HepG2 (cell line): Measurements from ENCODE around the gene ATP9A. TPM values are rescaled to one million over a fixed set of nuclear protein-coding genes. Genes with fewer than 3 reads are reported as not detected.
A peak's percentile ranks its signal among the peaks of the same experiment; 100 is the strongest.

ENCODE experiments used
- E2F1 ChIP-seq: sonication (generic); formaldehyde crosslinking; IDR thresholded peaks from 2 replicates; pipeline ENCODE4 v1.5.0; 2020; ENCODE audit warnings: missing genetic modification reagents
- EZH2 ChIP-seq: conservative IDR thresholded peaks from 2 replicates; pipeline ENCODE4 v1.6.1; 2012; ENCODE audit warnings: mild to moderate bottlenecking, low read depth, low read length, moderate library complexity
- GFI1 ChIP-seq: sonication (generic); formaldehyde crosslinking; IDR thresholded peaks from 2 replicates; pipeline ENCODE4 v1.5.0; 2020; ENCODE audit warnings: missing genetic modification reagents, mild to moderate bottlenecking, borderline replicate concordance
- GTF2F1 ChIP-seq: fragments of 150-350 bp; IDR thresholded peaks from 2 replicates; pipeline ENCODE4 v1.6.1; 2014; ENCODE audit warnings: low read length
- MAX ChIP-seq: IDR thresholded peaks from 2 replicates; pipeline ENCODE4 v1.6.1; 2012; ENCODE audit warnings: inconsistent platforms
- POGK ChIP-seq: sonication (generic); formaldehyde crosslinking; conservative IDR thresholded peaks from 2 replicates; pipeline ENCODE4 v1.8.0; 2022; ENCODE audit warnings: mild to moderate bottlenecking, moderate library complexity, missing genetic modification reagents
- RXRA ChIP-seq: sonication (generic); formaldehyde crosslinking; IDR thresholded peaks from 2 replicates; pipeline ENCODE4 v1.5.1; 2020; ENCODE audit warnings: missing genetic modification reagents
- SAP130 ChIP-seq: IDR thresholded peaks from 2 replicates; pipeline ENCODE4 v1.6.1; 2016; ENCODE audit warnings: low read depth
- TMF1 ChIP-seq: sonication (generic); formaldehyde crosslinking; IDR thresholded peaks from 2 replicates; pipeline ENCODE4 v1.8.1; 2022; ENCODE audit warnings: low read depth, missing genetic modification reagents
- TOE1 ChIP-seq: sonication (generic); formaldehyde crosslinking; IDR thresholded peaks from 2 replicates; pipeline ENCODE4 v1.4.0; 2020; ENCODE audit warnings: mild to moderate bottlenecking, missing genetic modification reagents
- ZNF33A ChIP-seq: sonication (generic); formaldehyde crosslinking; IDR thresholded peaks from 2 replicates; pipeline ENCODE4 v1.5.1; 2020; ENCODE audit warnings: missing genetic modification reagents, mild to moderate bottlenecking, moderate library complexity, borderline replicate concordance
- ZNF33B ChIP-seq: sonication (generic); formaldehyde crosslinking; IDR thresholded peaks from 2 replicates; pipeline ENCODE4 v1.5.1; 2020; ENCODE audit warnings: mild to moderate bottlenecking, missing genetic modification reagents
- ZNF44 ChIP-seq: sonication (generic); formaldehyde crosslinking; IDR thresholded peaks from 2 replicates; pipeline ENCODE4 v1.5.1; 2020; ENCODE audit warnings: mild to moderate bottlenecking, missing genetic modification reagents
- ZNF552 ChIP-seq: sonication (generic); formaldehyde crosslinking; IDR thresholded peaks from 2 replicates; pipeline ENCODE4 v1.9.0; 2022; ENCODE audit warnings: missing genetic modification reagents, mild to moderate bottlenecking, borderline replicate concordance
- ZNF558 ChIP-seq: sonication (generic); formaldehyde crosslinking; IDR thresholded peaks from 2 replicates; pipeline ENCODE4 v1.9.0; 2022; ENCODE audit warnings: mild to moderate bottlenecking, missing genetic modification reagents, borderline replicate concordance
- ZNF572 ChIP-seq: sonication (generic); formaldehyde crosslinking; IDR thresholded peaks from 2 replicates; pipeline ENCODE4 v1.5.1; 2020; ENCODE audit warnings: mild to moderate bottlenecking, missing genetic modification reagents
- ZNF691 ChIP-seq: sonication (generic); formaldehyde crosslinking; IDR thresholded peaks from 2 replicates; pipeline ENCODE4 v1.4.0; 2020; ENCODE audit warnings: missing genetic modification reagents, low read depth, mild to moderate bottlenecking, borderline replicate concordance
- polyA plus RNA-seq, 8 experiments: library from polyadenylated mRNA; depleted of rRNA in 3 of 8; stranded (reverse) in 7 of 8; unstranded in 1 of 8; fragments of >200 nt; fragmentation: Illumina TruSeq in 4 of 8; extraction: Trizol in 4 of 8; gene quantifications; 2 replicates each; pipeline versions ENCODE4 v1.2.1 to v1.2.3, GENCODE V29; 2011 to 2016; ENCODE audit warnings: low read depth in 4 of 8, missing spikeins in 1 of 8, mixed read lengths in 1 of 8; ENCODE audit not compliant: insufficient read depth in 1 of 8
- total RNA-seq, 5 experiments: library from RNA; depleted of rRNA; stranded (reverse); fragments of >200 nt; fragmentation: Illumina TruSeq; extraction: Trizol; gene quantifications; 2 replicates each; pipeline ENCODE4 v1.2.3, GENCODE V29; 2016; ENCODE audit warnings: low read depth in 1 of 5
- TF ChIP-seq, protein P1 (sequence below): sonication (generic); formaldehyde crosslinking; IDR thresholded peaks from 2 replicates; pipeline ENCODE4 v1.5.0; 2020; ENCODE audit warnings: mild to moderate bottlenecking, missing genetic modification reagents, borderline replicate concordance
- TF ChIP-seq, protein P2 (sequence below): IDR thresholded peaks from 2 replicates; pipeline ENCODE4 v1.6.1; 2016; ENCODE audit warnings: missing genetic modification reagents, missing compliant biosample characterization
- TF ChIP-seq, protein P3 (sequence below): sonication (generic); formaldehyde crosslinking; IDR thresholded peaks from 2 replicates; pipeline ENCODE4 v1.5.1; 2020; ENCODE audit warnings: missing genetic modification reagents, mild to moderate bottlenecking, borderline replicate concordance

ATP9A gene
- total and polyA plus RNA-seq, 2 of the 13 experiments (the other 11 are each of a cell fraction or from before 2014, with no cell fraction given) = 11.8 to 18.5 TPM

DNA sequence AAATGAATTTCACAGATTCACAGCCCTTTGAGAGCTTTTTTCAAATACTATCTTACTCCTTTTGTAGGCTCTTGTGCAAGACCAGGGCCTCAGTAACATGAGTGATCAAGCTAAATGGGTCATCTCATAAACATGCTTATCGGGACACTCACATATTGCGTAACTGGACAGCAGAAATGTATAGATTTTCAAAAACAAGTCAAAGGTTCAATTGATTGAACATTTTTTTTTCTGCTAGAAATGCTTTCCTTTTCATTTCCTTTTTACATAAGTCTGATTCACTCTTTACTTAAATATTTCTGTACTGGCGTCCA, 42.8 kb upstream of the ATP9A start (continued):
- TF ChIP-seq, protein P1, sequence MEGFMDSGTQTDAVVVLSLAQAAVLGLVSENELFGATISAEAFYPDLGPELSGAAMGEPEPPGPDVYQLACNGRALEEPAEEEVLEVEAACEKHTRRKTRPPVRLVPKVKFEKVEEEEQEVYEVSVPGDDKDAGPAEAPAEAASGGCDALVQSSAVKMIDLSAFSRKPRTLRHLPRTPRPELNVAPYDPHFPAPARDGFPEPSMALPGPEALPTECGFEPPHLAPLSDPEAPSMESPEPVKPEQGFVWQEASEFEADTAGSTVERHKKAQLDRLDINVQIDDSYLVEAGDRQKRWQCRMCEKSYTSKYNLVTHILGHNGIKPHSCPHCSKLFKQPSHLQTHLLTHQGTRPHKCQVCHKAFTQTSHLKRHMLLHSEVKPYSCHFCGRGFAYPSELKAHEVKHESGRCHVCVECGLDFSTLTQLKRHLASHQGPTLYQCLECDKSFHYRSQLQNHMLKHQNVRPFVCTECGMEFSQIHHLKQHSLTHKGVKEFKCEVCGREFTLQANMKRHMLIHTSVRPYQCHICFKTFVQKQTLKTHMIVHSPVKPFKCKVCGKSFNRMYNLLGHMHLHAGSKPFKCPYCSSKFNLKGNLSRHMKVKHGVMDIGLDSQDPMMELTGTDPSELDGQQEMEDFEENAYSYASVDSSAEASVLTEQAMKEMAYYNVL (CRISPR knock-in tag) = peak; percentile 95
- TF ChIP-seq ZNF44 (CRISPR knock-in tag) (no peak), POGK (CRISPR knock-in tag) (0 out of 2 replicates have a peak, but pooled peaks have one; percentile 23), ZNF558 (CRISPR knock-in tag) (no peak), MAX (peak; percentile 26; the same call in 1 of the 2 replicates), GFI1 (CRISPR knock-in tag) (peak; percentile 80; the same call in 1 of the 2 replicates), RXRA (CRISPR knock-in tag) (no peak), ZNF552 (CRISPR knock-in tag) (peak; percentile 45; the same call in 1 of the 2 replicates), TMF1 (no peak), ZNF33A (CRISPR knock-in tag) (no peak), ZNF691 (CRISPR knock-in tag) (no peak), EZH2 (no peak), ZNF572 (no peak), GTF2F1 (no peak), SAP130 (CRISPR knock-in tag) (peak; percentile 84), ZNF33B (CRISPR knock-in tag) (no peak), TOE1 (CRISPR knock-in tag) (no peak), E2F1 (CRISPR knock-in tag) (no peak)
- TF ChIP-seq, protein P2, sequence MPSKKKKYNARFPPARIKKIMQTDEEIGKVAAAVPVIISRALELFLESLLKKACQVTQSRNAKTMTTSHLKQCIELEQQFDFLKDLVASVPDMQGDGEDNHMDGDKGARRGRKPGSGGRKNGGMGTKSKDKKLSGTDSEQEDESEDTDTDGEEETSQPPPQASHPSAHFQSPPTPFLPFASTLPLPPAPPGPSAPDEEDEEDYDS (CRISPR knock-in tag) = peak; percentile 45; the same call in 1 of the 2 replicates
- TF ChIP-seq, protein P3, sequence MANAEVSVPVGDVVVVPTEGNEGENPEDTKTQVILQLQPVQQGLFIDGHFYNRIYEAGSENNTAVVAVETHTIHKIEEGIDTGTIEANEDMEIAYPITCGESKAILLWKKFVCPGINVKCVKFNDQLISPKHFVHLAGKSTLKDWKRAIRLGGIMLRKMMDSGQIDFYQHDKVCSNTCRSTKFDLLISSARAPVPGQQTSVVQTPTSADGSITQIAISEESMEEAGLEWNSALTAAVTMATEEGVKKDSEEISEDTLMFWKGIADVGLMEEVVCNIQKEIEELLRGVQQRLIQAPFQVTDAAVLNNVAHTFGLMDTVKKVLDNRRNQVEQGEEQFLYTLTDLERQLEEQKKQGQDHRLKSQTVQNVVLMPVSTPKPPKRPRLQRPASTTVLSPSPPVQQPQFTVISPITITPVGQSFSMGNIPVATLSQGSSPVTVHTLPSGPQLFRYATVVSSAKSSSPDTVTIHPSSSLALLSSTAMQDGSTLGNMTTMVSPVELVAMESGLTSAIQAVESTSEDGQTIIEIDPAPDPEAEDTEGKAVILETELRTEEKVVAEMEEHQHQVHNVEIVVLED (CRISPR knock-in tag) = no peak
